OCI-LY3 (cell line): ENCODE data around the gene HIKESHI.
A peak's percentile ranks its signal among the peaks of the same experiment; 100 is the strongest.

ENCODE experiments used
- EZH2phosphoT487 ChIP-seq: fragments of 200-600 bp; shearing (Covaris generic); IDR thresholded peaks from 2 replicates; pipeline ENCODE4 v1.6.1; 2018; ENCODE audit warnings: antibody characterized with exemption, mixed run types, low read depth
- TF ChIP-seq, protein P1 (sequence below): fragments of 200-600, 300-600 bp; sonication (generic); IDR thresholded peaks from 2 replicates; pipeline ENCODE4 v1.5.1; 2014; ENCODE audit warnings: antibody characterized with exemption, low read length, low read depth

DNA sequence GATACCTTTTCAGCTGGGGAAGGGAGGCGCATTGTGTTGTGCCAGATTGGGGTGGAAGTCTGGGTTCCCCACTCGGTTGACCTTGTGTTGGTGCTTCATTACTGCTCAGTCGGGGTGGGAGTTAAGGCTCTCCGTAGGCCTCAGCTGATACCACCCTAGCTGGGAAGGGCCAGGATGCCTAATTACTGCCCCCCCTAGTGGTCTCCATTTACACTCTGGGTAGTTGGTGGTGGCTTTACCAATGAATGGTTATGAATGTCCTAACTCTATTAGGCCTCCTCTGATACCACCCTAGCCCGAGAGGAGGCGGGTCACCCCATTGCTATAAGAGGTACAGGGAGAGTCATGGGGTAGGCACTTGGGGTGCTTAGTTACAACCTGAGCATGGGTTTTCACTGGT, 27.5 kb upstream of the HIKESHI start:
- no peak for TF ChIP-seq EZH2phosphoT487
- TF ChIP-seq, protein P1, sequence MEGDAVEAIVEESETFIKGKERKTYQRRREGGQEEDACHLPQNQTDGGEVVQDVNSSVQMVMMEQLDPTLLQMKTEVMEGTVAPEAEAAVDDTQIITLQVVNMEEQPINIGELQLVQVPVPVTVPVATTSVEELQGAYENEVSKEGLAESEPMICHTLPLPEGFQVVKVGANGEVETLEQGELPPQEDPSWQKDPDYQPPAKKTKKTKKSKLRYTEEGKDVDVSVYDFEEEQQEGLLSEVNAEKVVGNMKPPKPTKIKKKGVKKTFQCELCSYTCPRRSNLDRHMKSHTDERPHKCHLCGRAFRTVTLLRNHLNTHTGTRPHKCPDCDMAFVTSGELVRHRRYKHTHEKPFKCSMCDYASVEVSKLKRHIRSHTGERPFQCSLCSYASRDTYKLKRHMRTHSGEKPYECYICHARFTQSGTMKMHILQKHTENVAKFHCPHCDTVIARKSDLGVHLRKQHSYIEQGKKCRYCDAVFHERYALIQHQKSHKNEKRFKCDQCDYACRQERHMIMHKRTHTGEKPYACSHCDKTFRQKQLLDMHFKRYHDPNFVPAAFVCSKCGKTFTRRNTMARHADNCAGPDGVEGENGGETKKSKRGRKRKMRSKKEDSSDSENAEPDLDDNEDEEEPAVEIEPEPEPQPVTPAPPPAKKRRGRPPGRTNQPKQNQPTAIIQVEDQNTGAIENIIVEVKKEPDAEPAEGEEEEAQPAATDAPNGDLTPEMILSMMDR: peak; percentile 11; the same call in 1 of the 2 replicates
